H9 (cell line): Measurements from ENCODE around the gene IGF1R. TPM values are rescaled to one million over a fixed set of nuclear protein-coding genes. Genes with fewer than 3 reads are reported as not detected.

Experiments used
- DNase-seq: peaks from one replicate; pipeline ENCODE4 v3.0.0-alpha.2; 2017
- H2AFZ ChIP-seq: one replicate; pipeline ENCODE4 v1.6.1; 2013; ENCODE audit warnings: mild to moderate bottlenecking, low read length, control low read depth, moderate library complexity
- H2AK5ac ChIP-seq: 2 replicates; pipeline ENCODE4 v1.6.1; 2013; ENCODE audit warnings: low read length, control low read depth, mixed read lengths; ENCODE audit not compliant: insufficient read length
- H2BK120ac ChIP-seq: one replicate; pipeline ENCODE4 v1.6.1; 2013; ENCODE audit warnings: low read depth, mild to moderate bottlenecking, low read length, control low read depth, inconsistent platforms; ENCODE audit not compliant: poor library complexity, severe bottlenecking
- H2BK12ac ChIP-seq: 2 replicates; pipeline ENCODE4 v1.6.1; 2013; ENCODE audit warnings: low read length, control low read depth, mixed read lengths, low read depth; ENCODE audit not compliant: insufficient read length
- H2BK15ac ChIP-seq: 2 replicates; pipeline ENCODE4 v1.6.1; 2013; ENCODE audit warnings: low read depth, low read length, control low read depth
- H2BK20ac ChIP-seq: one replicate; pipeline ENCODE4 v1.6.1; 2013; ENCODE audit warnings: low read depth, mild to moderate bottlenecking, low read length, control low read depth, inconsistent platforms; ENCODE audit not compliant: poor library complexity, severe bottlenecking
- H2BK5ac ChIP-seq: 2 replicates; pipeline ENCODE4 v1.6.1; 2013; ENCODE audit warnings: low read length, control low read depth, mixed read lengths; ENCODE audit not compliant: insufficient read length
- H3K14ac ChIP-seq: 2 replicates; pipeline ENCODE4 v1.6.1; 2013; ENCODE audit warnings: low read length, control low read depth; ENCODE audit not compliant: insufficient read depth
- H3K18ac ChIP-seq: 2 replicates; pipeline ENCODE4 v1.6.1; 2013; ENCODE audit warnings: low read depth, mild to moderate bottlenecking, mixed read lengths, low read length, control low read depth; ENCODE audit not compliant: insufficient read length
- H3K23ac ChIP-seq: 2 replicates; pipeline ENCODE4 v1.6.1; 2013; ENCODE audit warnings: low read length, control low read depth, mixed read lengths, low read depth; ENCODE audit not compliant: insufficient read length
- H3K23me2 ChIP-seq: 2 replicates; pipeline ENCODE4 v1.6.1; 2013; ENCODE audit warnings: low read depth, mild to moderate bottlenecking, mixed read lengths, low read length, control low read depth; ENCODE audit not compliant: insufficient read length, poor library complexity, severe bottlenecking
- H3K27ac ChIP-seq: 2 replicates; pipeline ENCODE4 v1.5.1; 2013; ENCODE audit warnings: low read length, control low read depth, mixed read lengths, low read depth; ENCODE audit not compliant: insufficient read length
- H3K27me3 ChIP-seq: 2 replicates; pipeline ENCODE4 v1.6.1; 2013; ENCODE audit warnings: low read length, control low read depth, inconsistent platforms; ENCODE audit not compliant: insufficient read depth
- H3K4ac ChIP-seq: 2 replicates; pipeline ENCODE4 v1.6.1; 2013; ENCODE audit warnings: low read depth, mild to moderate bottlenecking, control low read depth, inconsistent platforms, low read length, moderate library complexity
- H3K4me1 ChIP-seq: 2 replicates; pipeline ENCODE4 v1.6.1; 2013; ENCODE audit warnings: low read length, control low read depth, inconsistent platforms; ENCODE audit not compliant: insufficient read depth
- H3K4me2 ChIP-seq: 2 replicates; pipeline ENCODE4 v1.6.1; 2013; ENCODE audit warnings: low read length, control low read depth, mixed read lengths; ENCODE audit not compliant: insufficient read length, insufficient read depth
- H3K56ac ChIP-seq: 2 replicates; pipeline ENCODE4 v1.6.1; 2013; ENCODE audit warnings: low read depth, mild to moderate bottlenecking, mixed read lengths, low read length, control low read depth; ENCODE audit not compliant: insufficient read length
- H3K79me1 ChIP-seq: 2 replicates; pipeline ENCODE4 v1.6.1; 2013; ENCODE audit warnings: low read depth, mild to moderate bottlenecking, moderate library complexity, low read length, control low read depth, inconsistent platforms; ENCODE audit not compliant: insufficient read depth, poor library complexity, severe bottlenecking
- H3K79me2 ChIP-seq: 2 replicates; pipeline ENCODE4 v1.6.1; 2013; ENCODE audit warnings: low read length, control low read depth, inconsistent platforms; ENCODE audit not compliant: insufficient read depth
- H3K9ac ChIP-seq: 2 replicates; pipeline ENCODE4 v1.6.1; 2013; ENCODE audit warnings: low read length, control low read depth, mixed read lengths; ENCODE audit not compliant: insufficient read length; ENCODE audit errors: extremely low read depth
- H3K9me3 ChIP-seq: one replicate; pipeline ENCODE4 v1.6.1; 2013; ENCODE audit warnings: low read depth, low read length, inconsistent platforms; ENCODE audit not compliant: control insufficient read depth
- H3T11ph ChIP-seq: one replicate; pipeline ENCODE4 v1.6.1; 2013; ENCODE audit warnings: mild to moderate bottlenecking, low read length, control low read depth, inconsistent platforms
- H4K20me1 ChIP-seq: one replicate; pipeline ENCODE4 v1.6.1; 2013; ENCODE audit not compliant: control insufficient read depth, insufficient read length, insufficient read depth
- H4K5ac ChIP-seq: 2 replicates; pipeline ENCODE4 v1.6.1; 2013; ENCODE audit warnings: low read depth, mild to moderate bottlenecking, mixed read lengths, low read length, control low read depth; ENCODE audit not compliant: insufficient read length
- H4K8ac ChIP-seq: replicated peaks from 2 replicates; pipeline ENCODE4 v1.6.1; 2013; ENCODE audit warnings: low read length, control low read depth, mixed read lengths, low read depth; ENCODE audit not compliant: insufficient read length
- H4K91ac ChIP-seq: 2 replicates; pipeline ENCODE4 v1.6.1; 2013; ENCODE audit warnings: low read depth, mild to moderate bottlenecking, moderate library complexity, mixed read lengths, low read length, control low read depth; ENCODE audit not compliant: insufficient read length
- H3K27ac Mint-ChIP-seq, 3 experiments: 2 replicates in 2 of 3; 3 replicates in 1 of 3; pipeline ENCODE4 v1.8.0; 2020 to 2021; ENCODE audit warnings: mixed read lengths in 3 of 3, mild to moderate bottlenecking in 1 of 3, moderate library complexity in 1 of 3
- H3K27me3 Mint-ChIP-seq: 2 replicates; pipeline ENCODE4 v1.8.0; 2021; ENCODE audit warnings: low read depth, mild to moderate bottlenecking, moderate library complexity, mixed read lengths
- H3K36me3 Mint-ChIP-seq, 3 experiments: 2 replicates in 2 of 3; 3 replicates in 1 of 3; pipeline ENCODE4 v1.8.0; 2020 to 2021; ENCODE audit warnings: low read depth in 3 of 3, mixed read lengths in 3 of 3; ENCODE audit not compliant: insufficient read depth in 1 of 3
- H3K4me1 Mint-ChIP-seq, 2 experiments: 2 replicates each; pipeline ENCODE4 v1.8.0; 2020; ENCODE audit warnings: mixed read lengths in 2 of 2
- H3K4me3 Mint-ChIP-seq, 2 experiments: 2 replicates in 1 of 2; 3 replicates in 1 of 2; pipeline ENCODE4 v1.8.0; 2020 to 2021; ENCODE audit warnings: mild to moderate bottlenecking in 2 of 2, mixed read lengths in 2 of 2, moderate library complexity in 1 of 2
- H3K9me3 Mint-ChIP-seq, 2 experiments: 2 replicates in 1 of 2; 3 replicates in 1 of 2; pipeline ENCODE4 v1.8.0; 2020; ENCODE audit warnings: mild to moderate bottlenecking in 2 of 2, mixed read lengths in 2 of 2, moderate library complexity in 1 of 2
- WGBS: extraction: QIAGEN DNeasy Blood & Tissue Kit; methylation state at CpG from one replicate; pipeline ENCODE4 v1.1.7; 2013; ENCODE audit warnings: missing lambda C conversion rate, low lambda C conversion rate, mixed read lengths; ENCODE audit not compliant: insufficient read length; ENCODE audit errors: extremely low coverage; 5-methylcytosine and 5-hydroxymethylcytosine counted together
- total RNA-seq: library from RNA; stranded (reverse); gene quantifications from 2 replicates; pipeline ENCODE4 v1.2.1, GENCODE V29; 2021
- TF ChIP-seq, protein P1 (sequence below): fragments of 200-600 bp; sonication (generic); conservative IDR thresholded peaks from 3 replicates; pipeline ENCODE4 v1.8.0; 2021; ENCODE audit warnings: antibody characterized with exemption, mild to moderate bottlenecking

Gene IGF1R
- total RNA-seq, 1 experiment from 2014 or later: 70.0 TPM

DNA sequence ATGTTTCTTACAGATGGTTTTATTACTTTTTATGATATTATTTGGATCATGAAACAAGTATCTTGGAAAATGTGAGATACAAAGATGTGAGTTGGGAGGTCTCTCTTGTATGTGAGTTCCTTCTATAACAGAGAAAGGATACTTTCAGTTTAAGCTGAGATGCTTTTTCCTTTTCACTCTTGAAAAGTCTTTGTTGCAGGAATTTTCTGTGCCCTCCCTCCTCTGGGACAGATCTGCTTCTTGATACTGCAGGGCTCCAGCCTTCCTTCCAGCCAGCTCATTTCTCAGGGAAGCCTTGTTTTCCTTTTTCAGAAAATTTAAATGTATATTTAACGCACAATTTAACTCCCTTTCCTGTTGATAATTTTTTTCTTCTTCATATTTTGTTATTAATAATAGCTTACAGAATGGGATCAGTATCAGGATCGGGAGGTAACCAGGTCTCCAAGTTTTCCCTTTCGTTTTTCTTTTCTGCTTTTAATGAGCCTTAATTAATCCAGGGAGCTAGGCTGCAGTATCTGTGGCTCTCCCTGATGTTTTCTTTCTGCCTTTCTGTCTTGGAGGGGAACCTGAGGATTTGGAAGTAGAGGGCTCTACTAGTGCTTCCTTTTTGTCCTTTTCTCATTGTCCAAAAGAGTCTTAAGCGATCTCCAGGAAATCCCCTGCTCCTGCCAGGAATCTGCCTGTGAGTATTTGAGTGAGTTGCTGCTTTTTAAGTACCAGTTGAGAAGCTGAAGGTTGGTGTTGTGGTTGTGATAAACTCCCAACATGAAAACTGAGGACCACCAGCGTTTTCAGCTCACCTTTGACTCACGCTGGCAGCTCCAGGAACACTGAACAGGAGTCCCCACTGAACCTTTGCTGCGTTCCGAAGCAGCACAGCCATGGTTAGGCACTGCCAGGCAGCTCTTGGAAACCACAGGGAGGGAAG lies 105.7 kb downstream of the IGF1R start:
- Histone ChIP-seq H3T11ph (no peak overlapping the region), H2BK5ac (no peak overlapping the region), H2BK20ac (no peak overlapping the region), H2AFZ (no peak overlapping the region), H3K4me1 (peaks cover 6% of the 10 kb centered on the region; the same call in 1 of the 2 replicates), H3K18ac (no peak overlapping the region), H2BK120ac (no peak overlapping the region), H3K27ac (peak overlapping the region; percentile 27), H3K23me2 (no peaks in the 10 kb centered on the region), H4K91ac (no peak overlapping the region), H2BK12ac (no peak overlapping the region), H3K4me2 (no peak overlapping the region), H3K9ac (no peak overlapping the region), H3K79me2 (peaks cover 37% of the 10 kb centered on the region; the same call in 1 of the 2 replicates), H3K56ac (no peak overlapping the region), H3K27me3 (no peaks in the 10 kb centered on the region), H4K20me1 (no peaks in the 10 kb centered on the region), H3K79me1 (peaks cover 19% of the 10 kb centered on the region), H2BK15ac (no peak overlapping the region), H3K4ac (no peak overlapping the region), H4K5ac (no peak overlapping the region), H2AK5ac (no peak overlapping the region), H4K8ac (no peak overlapping the region), H3K14ac (no peak overlapping the region), H3K9me3 (no peaks in the 10 kb centered on the region), H3K23ac (no peak overlapping the region)
- no peaks in the 10 kb centered on the region for H3K27me3 Mint-ChIP-seq
- no peak for DNase-seq
- H3K27ac Mint-ChIP-seq: peak overlapping the region; percentile 94 to 98 (median 95)
- H3K36me3 Mint-ChIP-seq: no peaks in the 10 kb centered on the region; a peak in 1 of 7 replicates
- peak overlapping the region in 1 of 2 experiments; percentile 50; a peak in 2 of 5 replicates for H3K4me3 Mint-ChIP-seq
- no peaks in the 10 kb centered on the region for H3K9me3 Mint-ChIP-seq
- TF ChIP-seq, protein P1, sequence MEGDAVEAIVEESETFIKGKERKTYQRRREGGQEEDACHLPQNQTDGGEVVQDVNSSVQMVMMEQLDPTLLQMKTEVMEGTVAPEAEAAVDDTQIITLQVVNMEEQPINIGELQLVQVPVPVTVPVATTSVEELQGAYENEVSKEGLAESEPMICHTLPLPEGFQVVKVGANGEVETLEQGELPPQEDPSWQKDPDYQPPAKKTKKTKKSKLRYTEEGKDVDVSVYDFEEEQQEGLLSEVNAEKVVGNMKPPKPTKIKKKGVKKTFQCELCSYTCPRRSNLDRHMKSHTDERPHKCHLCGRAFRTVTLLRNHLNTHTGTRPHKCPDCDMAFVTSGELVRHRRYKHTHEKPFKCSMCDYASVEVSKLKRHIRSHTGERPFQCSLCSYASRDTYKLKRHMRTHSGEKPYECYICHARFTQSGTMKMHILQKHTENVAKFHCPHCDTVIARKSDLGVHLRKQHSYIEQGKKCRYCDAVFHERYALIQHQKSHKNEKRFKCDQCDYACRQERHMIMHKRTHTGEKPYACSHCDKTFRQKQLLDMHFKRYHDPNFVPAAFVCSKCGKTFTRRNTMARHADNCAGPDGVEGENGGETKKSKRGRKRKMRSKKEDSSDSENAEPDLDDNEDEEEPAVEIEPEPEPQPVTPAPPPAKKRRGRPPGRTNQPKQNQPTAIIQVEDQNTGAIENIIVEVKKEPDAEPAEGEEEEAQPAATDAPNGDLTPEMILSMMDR: no peak
- no CpG with 5 or more reads among the region's 8 CpGs for WGBS
- H3K4me1 Mint-ChIP-seq: peaks cover 39 to 46% of the 10 kb centered on the region in 2 experiments
